AG09319 (cell line): Measurements from ENCODE around the gene STMN3.

Experiments used
- DNase-seq: peaks from one replicate; pipeline ENCODE4 v3.0.0-alpha.2; 2010; ENCODE audit warnings: low read depth; ENCODE audit errors: extremely low read depth
- CTCF ChIP-seq: IDR thresholded peaks from 2 replicates; pipeline ENCODE4 v1.5.1; 2011; ENCODE audit warnings: low read depth, mild to moderate bottlenecking, inconsistent platforms, low read length, moderate library complexity

The STMN3 gene

GRCh38 chr20:63694584-63695423 is 41.6 kb upstream of the STMN3 start:
- TF ChIP-seq CTCF, result no peak
- DNase-seq, result no peak

GRCh38 chr20:63693733-63694583 is 40.7 kb upstream of the STMN3 start:
- DNase-seq, result no peak
- no peak for TF ChIP-seq CTCF

GRCh38 chr20:63693083-63693732 is 40.0 kb upstream of the STMN3 start:
- DNase-seq, result no peak

GRCh38 chr20:63692436-63693082 is 39.3 kb upstream of the STMN3 start:
- no peak; the same call in 1 of the 2 replicates for TF ChIP-seq CTCF
- no peak for DNase-seq

More at GRCh38 chr20:63693083-63693732, 40.0 kb upstream of the STMN3 start:
- TF ChIP-seq CTCF, result no peak

- no peak for DNase-seq
- TF ChIP-seq CTCF, result no peak
These were observed 38.6 kb upstream of the STMN3 start for GRCh38 chr20:63691711-63692435.

- DNase-seq, result no peak
These were observed 37.9 kb upstream of the STMN3 start for GRCh38 chr20:63690898-63691710.

More at GRCh38 chr20:63690898-63691710, 37.9 kb upstream of the STMN3 start:
- TF ChIP-seq CTCF, result no peak
